HG03432 (cell line): ENCODE results near the gene GPR180.

Experiments
- ATAC-seq: cut with Tn5 transposase; IDR thresholded peaks from one replicate; pipeline ENCODE4 v1.9.1; 2021; ENCODE audit warnings: mild to moderate bottlenecking, moderate library complexity; ENCODE audit not compliant: unreplicated experiment

Gene GPR180

GRCh38 chr13:94683409-94683808 lies 81.8 kb downstream of the GPR180 start:
- no peak for ATAC-seq
